Measurements from ENCODE around the gene FRMD4A. TPM values are rescaled to one million over a fixed set of nuclear protein-coding genes. Genes with fewer than 3 reads are reported as not detected.

The FRMD4A gene
- total RNA-seq, 4 donors from 2014 or later: 27.5 to 40.4 (median 33.0) TPM

GRCh38 chr10:14116021-14116420 lies 214.7 kb downstream of the FRMD4A start:
- DNase-seq (ENCODE audit: low spot score in 2 of 2): no peak
- 76 to 81% methylated on average over 8 of the region's 8 CpGs for WGBS, 2 donors
- no peak overlapping the region for H3K4me3 ChIP-seq (ENCODE audit: low read depth, poor library complexity, severe bottlenecking)
- TF ChIP-seq POLR2A (IDR thresholded peaks at IDR 0.05) (no peak), CTCF (IDR thresholded peaks at IDR 0.05) (no peak)
- intact Hi-C loops (cut with DNase I; ENCODE audit: low total_unique reads): no loop called here

DNA sequence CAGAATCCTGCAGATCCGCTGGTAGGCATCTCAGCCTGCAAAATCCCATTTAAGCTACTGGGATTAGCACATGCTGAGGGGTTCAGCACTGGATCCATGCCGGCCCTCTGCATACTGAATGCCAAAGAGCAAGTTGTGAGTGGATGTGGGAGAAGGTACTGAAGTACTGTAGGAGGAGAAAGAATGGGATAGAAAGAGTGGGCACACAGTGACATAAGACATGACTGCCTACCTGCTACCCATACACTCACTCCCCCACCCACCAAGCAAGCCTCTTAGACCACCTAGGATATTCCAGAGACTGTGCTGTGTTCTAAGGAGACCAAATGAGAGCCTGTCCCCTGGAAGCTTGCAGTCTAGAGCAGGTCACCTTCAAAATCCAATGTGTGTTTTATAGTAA lies 215.9 kb downstream of the FRMD4A start:
- intact Hi-C loops (cut with DNase I; ENCODE audit: low total_unique reads): no loop called here
- no peak for DNase-seq (ENCODE audit: low spot score in 2 of 2)
- no peak overlapping the region for H3K4me3 ChIP-seq (ENCODE audit: low read depth, poor library complexity, severe bottlenecking)
- TF ChIP-seq CTCF (IDR thresholded peaks at IDR 0.05): no peak
- TF ChIP-seq POLR2A (IDR thresholded peaks at IDR 0.05): no peak
- WGBS, 2 donors: 88 to 89% methylated on average over 2 of the region's 2 CpGs

DNA sequence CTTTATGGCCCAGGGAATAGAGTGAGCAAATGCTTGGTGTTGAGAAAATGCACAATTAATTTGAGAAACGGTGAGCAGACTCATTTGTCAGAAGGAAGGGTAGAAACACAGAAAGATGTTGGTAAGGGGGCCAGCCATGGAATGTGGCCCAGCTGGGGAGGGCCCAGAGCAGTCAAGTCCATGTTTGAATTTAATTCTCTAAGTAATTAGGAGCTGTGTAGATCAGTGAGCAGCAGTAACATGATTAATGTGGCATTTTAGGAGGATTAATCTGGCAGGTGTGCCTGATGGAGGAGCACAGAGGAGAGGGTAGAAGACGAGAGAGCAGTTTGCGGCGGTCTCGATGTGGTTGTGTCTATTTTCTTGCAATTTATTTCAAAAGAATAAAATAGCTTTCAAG lies 218.7 kb downstream of the FRMD4A start:
- intact Hi-C loops (cut with DNase I; ENCODE audit: low total_unique reads): no loop called here
- no peak for TF ChIP-seq CTCF (IDR thresholded peaks at IDR 0.05)
- no peak for TF ChIP-seq POLR2A (IDR thresholded peaks at IDR 0.05)
- no peak for DNase-seq (ENCODE audit: low spot score in 2 of 2)
- no peak overlapping the region for H3K4me3 ChIP-seq (ENCODE audit: low read depth, poor library complexity, severe bottlenecking)
- 87 to 91% methylated on average over 5 of the region's 5 CpGs for WGBS, 2 donors

GRCh38 chr10:14111208-14111607 lies 219.5 kb downstream of the FRMD4A start:
- TF ChIP-seq CTCF (IDR thresholded peaks at IDR 0.05) (no peak), POLR2A (IDR thresholded peaks at IDR 0.05) (no peak)
- no peak for DNase-seq (ENCODE audit: low spot score in 2 of 2)
- 62 to 73% methylated on average over 1 of the region's 1 CpG for WGBS, 2 donors
- intact Hi-C loops (cut with DNase I; ENCODE audit: low total_unique reads): no loop called here
- H3K4me3 ChIP-seq (ENCODE audit: low read depth, poor library complexity, severe bottlenecking): no peak overlapping the region

GRCh38 chr10:14106828-14107227 lies 223.9 kb downstream of the FRMD4A start:
- H3K4me3 ChIP-seq (ENCODE audit: low read depth, poor library complexity, severe bottlenecking): no peak overlapping the region
- DNase-seq (ENCODE audit: low spot score in 2 of 2): no peak
- intact Hi-C loops (cut with DNase I; ENCODE audit: low total_unique reads): no loop called here
- TF ChIP-seq CTCF (IDR thresholded peaks at IDR 0.05) (no peak), POLR2A (IDR thresholded peaks at IDR 0.05) (no peak)
- 92 to 97% methylated on average over 3 of the region's 3 CpGs for WGBS, 2 donors

- no peak for DNase-seq (ENCODE audit: low spot score in 2 of 2)
- WGBS, 2 donors: 90 to 94% methylated on average over 8 of the region's 8 CpGs
- TF ChIP-seq CTCF (IDR thresholded peaks at IDR 0.05) (no peak), POLR2A (IDR thresholded peaks at IDR 0.05) (no peak)
- intact Hi-C loops (cut with DNase I; ENCODE audit: low total_unique reads): no loop called here
- H3K4me3 ChIP-seq (ENCODE audit: low read depth, poor library complexity, severe bottlenecking): no peak overlapping the region
These were observed 228.7 kb downstream of the FRMD4A start for GRCh38 chr10:14102056-14102455.
